T-helper 1 cell treated with Interleukin-12 subunit alpha and Interleukin-12 subunit beta and Interleukin-4 antibody, amounts not matched to agents 30 μg/mL and 1 μg/mL, for 36 hours (primary cell): ENCODE data around the gene PLCXD3.

Source experiments
- H3K27ac Mint-ChIP-seq: one replicate; pipeline ENCODE4 v1.8.0; 2021; ENCODE audit warnings: mild to moderate bottlenecking, mixed read lengths
- H3K27me3 Mint-ChIP-seq: one replicate; pipeline ENCODE4 v1.8.0; 2021; ENCODE audit warnings: low read depth, mixed read lengths
- H3K36me3 Mint-ChIP-seq: one replicate; pipeline ENCODE4 v1.8.0; 2021; ENCODE audit warnings: low read depth, mixed read lengths
- H3K4me1 Mint-ChIP-seq: one replicate; pipeline ENCODE4 v1.8.0; 2021; ENCODE audit warnings: low read depth, mixed read lengths
- H3K4me3 Mint-ChIP-seq: one replicate; pipeline ENCODE4 v1.8.0; 2021; ENCODE audit warnings: mild to moderate bottlenecking, moderate library complexity, mixed read lengths
- H3K9me3 Mint-ChIP-seq: one replicate; pipeline ENCODE4 v1.8.0; 2021; ENCODE audit warnings: mixed read lengths

PLCXD3 gene

GRCh38 chr5:41452506-41452905, 57.9 kb downstream of the PLCXD3 start:
- Mint-ChIP-seq H3K27ac (no peak overlapping the region), H3K4me3 (no peak overlapping the region), H3K4me1 (no peaks in the 10 kb centered on the region), H3K27me3 (no peaks in the 10 kb centered on the region), H3K36me3 (no peaks in the 10 kb centered on the region), H3K9me3 (no peaks in the 10 kb centered on the region)

DNA sequence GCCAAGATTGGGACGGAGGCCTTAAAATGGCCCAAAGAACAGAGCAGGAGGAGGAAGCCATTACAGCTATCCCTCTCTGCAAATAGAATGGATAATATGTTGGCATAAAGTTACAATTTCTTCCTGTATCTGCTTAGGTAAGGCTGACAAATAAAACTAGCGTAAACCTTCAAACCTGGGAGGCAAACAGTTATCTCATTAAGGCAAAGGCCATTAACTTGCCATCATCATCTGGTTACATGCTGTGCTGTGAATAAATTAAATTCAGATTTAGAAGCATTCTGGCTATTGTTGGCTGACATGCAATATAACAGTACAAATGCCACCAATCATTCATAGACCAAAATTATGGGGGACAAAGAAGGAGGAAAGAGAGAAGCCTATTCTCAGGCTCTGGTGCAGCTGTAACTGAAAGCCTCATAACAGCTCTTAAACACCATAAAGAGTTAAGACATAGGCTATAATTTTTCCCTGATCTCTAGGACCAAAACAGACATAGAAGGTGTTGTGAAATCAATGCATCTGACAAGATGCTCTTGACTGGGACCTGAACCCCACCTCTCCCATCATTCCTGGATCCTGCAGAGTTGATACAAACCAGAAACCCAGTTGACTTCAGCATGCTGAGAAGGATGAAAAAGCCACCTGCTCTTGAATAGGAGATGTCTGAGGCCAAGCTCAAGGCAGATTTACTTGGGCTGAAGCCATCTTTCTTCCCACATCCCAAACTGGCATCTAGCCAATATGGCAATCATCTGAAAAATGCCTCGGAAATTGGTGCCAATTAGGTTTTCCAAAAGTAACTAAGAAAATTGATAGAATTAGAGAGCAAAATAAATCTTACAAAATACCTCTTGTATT, 62.5 kb downstream of the PLCXD3 start:
- Mint-ChIP-seq H3K4me1 (no peaks in the 10 kb centered on the region), H3K9me3 (no peaks in the 10 kb centered on the region)

GRCh38 chr5:41445937-41446563, 64.4 kb downstream of the PLCXD3 start:
- Mint-ChIP-seq H3K4me3 (no peak overlapping the region), H3K27ac (no peak overlapping the region), H3K9me3 (no peaks in the 10 kb centered on the region), H3K27me3 (no peaks in the 10 kb centered on the region), H3K4me1 (no peaks in the 10 kb centered on the region), H3K36me3 (no peaks in the 10 kb centered on the region)

More for the DNA sequence above, 62.5 kb downstream of the PLCXD3 start:
- Mint-ChIP-seq H3K27ac (no peak overlapping the region), H3K27me3 (no peaks in the 10 kb centered on the region), H3K36me3 (no peaks in the 10 kb centered on the region), H3K4me3 (no peak overlapping the region)

DNA sequence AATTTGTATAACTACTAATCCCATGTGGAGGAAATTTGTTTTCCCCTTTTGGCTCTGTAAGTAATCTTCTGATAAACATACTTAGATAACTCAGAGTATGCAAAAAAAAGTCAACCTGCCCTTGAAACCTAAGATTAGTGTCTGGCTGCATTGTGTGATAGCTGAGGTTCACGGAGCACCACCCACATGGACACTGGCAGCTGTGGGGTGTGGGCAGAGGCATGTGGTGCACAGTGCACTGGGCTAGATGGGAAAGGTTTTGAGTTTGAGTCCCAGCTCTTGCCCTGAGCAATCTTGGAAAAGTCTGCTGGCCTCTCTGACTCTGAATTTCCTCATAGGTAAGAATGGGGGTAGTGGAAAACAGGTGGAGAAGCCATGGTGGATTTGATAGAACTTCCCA, 75.1 kb downstream of the PLCXD3 start:
- H3K27ac Mint-ChIP-seq = no peak overlapping the region
- no peaks in the 10 kb centered on the region for H3K9me3 Mint-ChIP-seq
- H3K4me3 Mint-ChIP-seq = no peak overlapping the region
- no peaks in the 10 kb centered on the region for H3K27me3 Mint-ChIP-seq
- no peaks in the 10 kb centered on the region for H3K4me1 Mint-ChIP-seq
- no peaks in the 10 kb centered on the region for H3K36me3 Mint-ChIP-seq

DNA sequence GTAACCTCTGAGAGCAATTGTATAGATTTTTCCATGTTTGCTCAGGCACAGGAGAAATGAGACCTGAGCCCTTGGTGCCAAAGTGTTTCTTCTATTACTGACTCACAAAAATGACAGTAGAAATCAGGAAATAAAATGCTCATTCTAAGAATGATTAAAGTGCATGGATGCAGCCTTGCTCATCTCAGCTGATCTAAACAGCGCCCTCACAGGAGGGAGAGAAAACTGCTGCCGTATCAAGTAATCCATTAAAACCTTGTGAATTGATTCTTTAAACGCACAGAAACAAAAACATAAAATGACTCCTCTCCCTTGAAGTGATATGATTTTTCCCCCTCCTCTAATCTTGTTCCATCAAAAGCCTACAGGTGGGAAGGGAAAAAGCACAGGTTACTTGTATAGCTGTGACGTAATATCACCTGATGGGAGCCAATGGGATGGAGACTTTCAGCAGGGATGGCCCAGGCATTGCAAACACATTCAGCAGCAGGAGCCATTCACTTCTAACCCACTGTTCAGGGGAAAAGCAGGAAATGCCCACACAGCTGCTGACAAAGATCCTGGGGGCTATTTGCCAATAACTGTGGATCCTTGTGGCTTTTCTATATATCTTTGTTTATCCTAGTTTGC, 76.7 kb downstream of the PLCXD3 start:
- Mint-ChIP-seq H3K36me3 (no peaks in the 10 kb centered on the region), H3K4me1 (no peaks in the 10 kb centered on the region), H3K4me3 (no peak overlapping the region), H3K27ac (no peak overlapping the region), H3K27me3 (no peaks in the 10 kb centered on the region), H3K9me3 (no peaks in the 10 kb centered on the region)

- no peaks in the 10 kb centered on the region for H3K9me3 Mint-ChIP-seq
- H3K36me3 Mint-ChIP-seq = no peaks in the 10 kb centered on the region
- H3K27ac Mint-ChIP-seq = no peak overlapping the region
- no peak overlapping the region for H3K4me3 Mint-ChIP-seq
- no peaks in the 10 kb centered on the region for H3K27me3 Mint-ChIP-seq
- no peaks in the 10 kb centered on the region for H3K4me1 Mint-ChIP-seq
These were observed 77.7 kb downstream of the PLCXD3 start for GRCh38 chr5:41432481-41433253.

DNA sequence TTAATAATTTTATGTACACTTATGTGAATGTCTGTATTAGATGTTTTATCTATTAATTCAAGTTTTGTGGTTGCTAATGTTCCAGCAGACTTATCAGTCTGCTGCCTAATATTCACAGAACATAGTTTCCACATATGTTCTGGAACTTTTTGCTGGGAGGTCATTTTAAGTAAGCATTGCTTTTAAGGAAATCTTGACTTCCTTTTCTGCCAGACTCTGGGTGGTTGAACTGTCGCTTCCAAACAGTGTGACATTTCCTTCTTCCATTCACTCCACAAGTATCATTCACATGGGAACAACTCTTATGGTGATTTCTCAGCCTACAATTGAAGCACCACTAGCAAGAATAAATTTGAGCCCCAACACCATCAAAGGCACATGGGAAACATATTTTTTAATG, 82.9 kb downstream of the PLCXD3 start:
- H3K27me3 Mint-ChIP-seq = no peaks in the 10 kb centered on the region
- H3K4me1 Mint-ChIP-seq = no peaks in the 10 kb centered on the region
- no peaks in the 10 kb centered on the region for H3K36me3 Mint-ChIP-seq
- H3K27ac Mint-ChIP-seq = no peak overlapping the region
- H3K9me3 Mint-ChIP-seq = no peaks in the 10 kb centered on the region
- no peak overlapping the region for H3K4me3 Mint-ChIP-seq

GRCh38 chr5:41425736-41426135, 84.7 kb downstream of the PLCXD3 start:
- Mint-ChIP-seq H3K27ac (no peak overlapping the region), H3K36me3 (no peaks in the 10 kb centered on the region), H3K4me1 (no peaks in the 10 kb centered on the region), H3K27me3 (no peaks in the 10 kb centered on the region), H3K4me3 (no peak overlapping the region), H3K9me3 (no peaks in the 10 kb centered on the region)

GRCh38 chr5:41420492-41421067, 89.8 kb downstream of the PLCXD3 start:
- no peaks in the 10 kb centered on the region for H3K9me3 Mint-ChIP-seq
- H3K4me3 Mint-ChIP-seq = no peak overlapping the region
- H3K36me3 Mint-ChIP-seq = no peaks in the 10 kb centered on the region
- H3K27me3 Mint-ChIP-seq = no peaks in the 10 kb centered on the region
- H3K27ac Mint-ChIP-seq = no peak overlapping the region
- no peaks in the 10 kb centered on the region for H3K4me1 Mint-ChIP-seq

GRCh38 chr5:41418220-41419031, 92.0 kb downstream of the PLCXD3 start:
- Mint-ChIP-seq H3K9me3 (no peaks in the 10 kb centered on the region), H3K27me3 (no peaks in the 10 kb centered on the region), H3K36me3 (no peaks in the 10 kb centered on the region), H3K4me3 (no peak overlapping the region), H3K4me1 (no peaks in the 10 kb centered on the region), H3K27ac (no peak overlapping the region)

- Mint-ChIP-seq H3K4me1 (no peaks in the 10 kb centered on the region), H3K4me3 (no peak overlapping the region), H3K36me3 (no peaks in the 10 kb centered on the region), H3K27me3 (no peaks in the 10 kb centered on the region), H3K9me3 (no peaks in the 10 kb centered on the region), H3K27ac (no peak overlapping the region)
These were observed 94.1 kb downstream of the PLCXD3 start for GRCh38 chr5:41416336-41416735.

- Mint-ChIP-seq H3K27me3 (no peaks in the 10 kb centered on the region), H3K9me3 (no peaks in the 10 kb centered on the region), H3K36me3 (no peaks in the 10 kb centered on the region), H3K4me3 (no peak overlapping the region), H3K4me1 (no peaks in the 10 kb centered on the region), H3K27ac (no peak overlapping the region)
These were observed 95.2 kb downstream of the PLCXD3 start for GRCh38 chr5:41415242-41415641.

DNA sequence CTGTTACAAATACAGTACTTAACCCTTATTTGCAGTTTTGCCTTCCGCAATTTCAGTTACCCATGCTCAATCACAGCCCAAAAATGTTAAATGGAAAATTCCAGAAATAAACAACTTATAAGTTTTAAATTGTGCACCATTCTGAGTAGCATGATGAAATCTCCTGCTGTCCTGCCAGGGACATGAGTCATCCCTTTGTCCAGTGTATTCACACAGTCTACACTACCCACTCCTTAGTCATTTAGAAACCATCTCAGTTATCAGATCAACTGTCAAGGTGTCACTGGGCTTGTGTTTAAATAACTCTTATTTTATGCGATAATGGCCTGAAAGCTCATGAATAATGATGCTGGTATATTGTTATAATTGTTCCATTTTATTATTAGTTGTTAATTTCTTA, 95.8 kb downstream of the PLCXD3 start:
- no peak overlapping the region for H3K4me3 Mint-ChIP-seq
- no peaks in the 10 kb centered on the region for H3K36me3 Mint-ChIP-seq
- no peak overlapping the region for H3K27ac Mint-ChIP-seq
- no peaks in the 10 kb centered on the region for H3K4me1 Mint-ChIP-seq
- no peaks in the 10 kb centered on the region for H3K27me3 Mint-ChIP-seq
- H3K9me3 Mint-ChIP-seq = no peaks in the 10 kb centered on the region
